Osteocyte (in vitro differentiated cells): ENCODE results near the gene FBN1. TPM values are rescaled to one million over a fixed set of nuclear protein-coding genes. Genes with fewer than 3 reads are reported as not detected.

ENCODE experiments used
- DNase-seq: peaks from one replicate; pipeline ENCODE4 v3.0.0; 2021; ENCODE audit warnings: mixed read lengths; ENCODE audit not compliant: unreplicated experiment; ENCODE audit errors: extremely low spot score
- H3K27ac Mint-ChIP-seq: one replicate; pipeline ENCODE4 v1.8.0; 2021; ENCODE audit warnings: mild to moderate bottlenecking, mixed read lengths; ENCODE audit not compliant: unreplicated experiment
- H3K27me3 Mint-ChIP-seq: one replicate; pipeline ENCODE4 v1.8.0; 2021; ENCODE audit warnings: mixed read lengths; ENCODE audit not compliant: unreplicated experiment
- H3K36me3 Mint-ChIP-seq: one replicate; pipeline ENCODE4 v1.8.0; 2021; ENCODE audit warnings: mixed read lengths; ENCODE audit not compliant: unreplicated experiment
- H3K4me1 Mint-ChIP-seq: one replicate; pipeline ENCODE4 v1.8.0; 2021; ENCODE audit warnings: mixed read lengths; ENCODE audit not compliant: unreplicated experiment
- H3K4me3 Mint-ChIP-seq: one replicate; pipeline ENCODE4 v1.8.0; 2021; ENCODE audit warnings: mild to moderate bottlenecking, moderate library complexity, mixed read lengths; ENCODE audit not compliant: unreplicated experiment
- H3K9me3 Mint-ChIP-seq: one replicate; pipeline ENCODE4 v1.8.0; 2021; ENCODE audit warnings: mixed read lengths; ENCODE audit not compliant: unreplicated experiment
- CTCF ChIP-seq: fragments of 200-600 bp; sonication (generic); IDR thresholded peaks from 2 replicates; pipeline ENCODE4 v1.5.0; 2021; ENCODE audit warnings: antibody characterized with exemption, mild to moderate bottlenecking, moderate library complexity
- total RNA-seq: library from RNA; stranded (reverse); gene quantifications from 2 replicates; pipeline ENCODE4 v1.2.1, GENCODE V29; 2021

Gene FBN1
- total RNA-seq, 1 donor from 2014 or later: 1,012 TPM

DNA sequence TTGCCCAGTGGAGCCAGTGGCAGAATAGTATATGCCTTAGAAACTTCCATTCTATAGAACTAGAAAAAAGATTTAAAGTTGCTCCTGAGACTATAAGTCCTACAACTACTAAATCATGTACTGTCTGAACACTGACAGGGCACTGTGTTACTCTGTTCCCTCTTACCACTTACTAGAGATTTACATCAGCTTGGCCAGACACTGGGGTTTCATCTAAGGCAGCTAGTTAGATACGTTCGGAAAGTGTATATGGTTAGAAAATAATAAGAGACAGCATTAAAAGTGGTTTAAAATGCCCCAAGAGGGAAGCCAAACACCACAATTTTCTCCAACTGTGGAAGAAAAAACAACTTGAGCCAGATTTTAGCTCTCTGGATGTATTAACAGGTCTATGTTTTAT lies 97.1 kb downstream of the FBN1 start:
- peaks cover 76% of the 10 kb centered on the region for H3K4me1 Mint-ChIP-seq
- DNase-seq: no peak
- H3K9me3 Mint-ChIP-seq: no peaks in the 10 kb centered on the region
- H3K36me3 Mint-ChIP-seq: peaks cover 26% of the 10 kb centered on the region
- no peak for TF ChIP-seq CTCF
- H3K4me3 Mint-ChIP-seq: no peak overlapping the region
- H3K27me3 Mint-ChIP-seq: no peaks in the 10 kb centered on the region
- H3K27ac Mint-ChIP-seq: peak overlapping the region; percentile 85

- peaks cover 32% of the 10 kb centered on the region for H3K36me3 Mint-ChIP-seq
- no peak for DNase-seq
- no peak for TF ChIP-seq CTCF
- peak overlapping the region; percentile 88 for H3K27ac Mint-ChIP-seq
- H3K27me3 Mint-ChIP-seq: no peaks in the 10 kb centered on the region
- no peak overlapping the region for H3K4me3 Mint-ChIP-seq
- H3K9me3 Mint-ChIP-seq: no peaks in the 10 kb centered on the region
- H3K4me1 Mint-ChIP-seq: peaks cover 74% of the 10 kb centered on the region
These were observed 98.2 kb downstream of the FBN1 start for GRCh38 chr15:48547286-48547685.

GRCh38 chr15:48546296-48546695 lies 99.2 kb downstream of the FBN1 start:
- H3K27ac Mint-ChIP-seq: peak overlapping the region; percentile 88
- no peak overlapping the region for H3K4me3 Mint-ChIP-seq
- peaks cover 82% of the 10 kb centered on the region for H3K4me1 Mint-ChIP-seq
- no peak for TF ChIP-seq CTCF
- H3K9me3 Mint-ChIP-seq: no peaks in the 10 kb centered on the region
- no peaks in the 10 kb centered on the region for H3K27me3 Mint-ChIP-seq
- DNase-seq: no peak
- H3K36me3 Mint-ChIP-seq: peaks cover 33% of the 10 kb centered on the region

- Mint-ChIP-seq H3K27ac (peak overlapping the region; percentile 88), H3K4me1 (peaks cover 84% of the 10 kb centered on the region), H3K27me3 (no peaks in the 10 kb centered on the region), H3K36me3 (peaks cover 22% of the 10 kb centered on the region), H3K9me3 (no peaks in the 10 kb centered on the region), H3K4me3 (no peak overlapping the region)
- no peak for TF ChIP-seq CTCF
- no peak for DNase-seq
These were observed 100.7 kb downstream of the FBN1 start for GRCh38 chr15:48544778-48545177.

- Mint-ChIP-seq H3K9me3 (peaks cover 4% of the 10 kb centered on the region), H3K4me3 (peak overlapping the region; percentile 69), H3K27me3 (no peaks in the 10 kb centered on the region), H3K4me1 (peaks cover 81% of the 10 kb centered on the region), H3K36me3 (peaks cover 33% of the 10 kb centered on the region), H3K27ac (peak overlapping the region; percentile 96)
- TF ChIP-seq CTCF: no peak
- DNase-seq: no peak
These were observed 103.9 kb downstream of the FBN1 start for GRCh38 chr15:48541341-48542278.
